Measurements from ENCODE around the gene SMIM3.
A peak's percentile ranks its signal among the peaks of the same experiment; 100 is the strongest.

SMIM3 gene

DNA sequence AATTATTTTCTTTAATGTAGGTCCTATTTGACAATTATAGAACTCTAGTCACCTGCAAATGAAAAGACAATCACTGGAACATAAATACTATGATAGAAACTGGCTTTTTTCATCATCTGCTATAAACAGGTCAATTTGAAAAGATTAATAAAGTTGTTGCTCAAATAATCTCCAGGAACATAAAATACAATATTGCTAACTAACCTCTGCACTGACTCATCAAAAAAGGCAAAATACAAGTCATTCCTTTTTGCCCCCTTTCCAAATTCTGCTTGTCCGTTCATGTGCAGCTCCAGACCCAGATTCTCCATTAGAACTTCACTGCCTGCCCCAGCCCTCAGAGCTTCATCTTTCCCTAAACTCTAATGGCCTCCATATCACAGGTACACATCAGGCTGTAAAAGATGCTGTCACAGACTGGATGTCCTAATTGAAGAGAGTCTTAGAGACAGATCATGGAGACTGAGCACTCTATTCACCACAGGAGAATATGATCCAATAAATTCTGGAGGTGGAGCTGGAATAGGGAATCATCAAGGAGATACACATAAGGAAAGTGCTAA is 21.4 kb upstream of the SMIM3 start:
- peaks cover 4% of the 10 kb centered on the region for H3K4me1 ChIP-seq (ENCODE audit: insufficient read depth, low read length)
- no peaks in the 10 kb centered on the region for H3K9me3 ChIP-seq (ENCODE audit: low read length)
- H3K36me3 ChIP-seq (ENCODE audit: insufficient read depth, low read length): peaks cover 40% of the 10 kb centered on the region
- no peaks in the 10 kb centered on the region for H3K27me3 ChIP-seq (ENCODE audit: insufficient read depth, low read length)
- H2AFZ ChIP-seq (ENCODE audit: low read depth, low read length): no peak overlapping the region
- H3K4me3 ChIP-seq (ENCODE audit: low read length): peak overlapping the region; percentile 93

DNA sequence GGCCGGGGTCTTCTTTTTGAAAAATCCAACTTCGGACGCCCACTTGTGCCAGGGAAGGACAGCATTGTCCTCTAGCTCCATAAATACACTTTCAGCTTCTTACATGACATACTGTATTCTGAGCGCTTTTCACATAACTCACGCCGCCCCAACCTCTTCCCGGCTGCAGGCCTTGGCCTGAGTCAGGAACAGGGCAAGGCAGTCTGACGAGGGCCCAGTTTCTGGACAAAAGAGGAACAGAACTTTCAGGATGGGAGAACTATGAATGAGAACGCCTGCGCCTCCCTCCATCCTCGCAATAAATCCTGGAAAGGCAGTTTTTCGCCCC is 20.4 kb upstream of the SMIM3 start:
- Histone ChIP-seq H3K36me3 (ENCODE audit: insufficient read depth, low read length) (peaks cover 30% of the 10 kb centered on the region), H3K9me3 (ENCODE audit: low read length) (no peaks in the 10 kb centered on the region), H3K4me1 (ENCODE audit: insufficient read depth, low read length) (peaks cover 4% of the 10 kb centered on the region), H3K4me3 (ENCODE audit: low read length) (peak overlapping the region; percentile 93), H2AFZ (ENCODE audit: low read depth, low read length) (peak overlapping the region; percentile 58), H3K27me3 (ENCODE audit: insufficient read depth, low read length) (no peaks in the 10 kb centered on the region)

DNA sequence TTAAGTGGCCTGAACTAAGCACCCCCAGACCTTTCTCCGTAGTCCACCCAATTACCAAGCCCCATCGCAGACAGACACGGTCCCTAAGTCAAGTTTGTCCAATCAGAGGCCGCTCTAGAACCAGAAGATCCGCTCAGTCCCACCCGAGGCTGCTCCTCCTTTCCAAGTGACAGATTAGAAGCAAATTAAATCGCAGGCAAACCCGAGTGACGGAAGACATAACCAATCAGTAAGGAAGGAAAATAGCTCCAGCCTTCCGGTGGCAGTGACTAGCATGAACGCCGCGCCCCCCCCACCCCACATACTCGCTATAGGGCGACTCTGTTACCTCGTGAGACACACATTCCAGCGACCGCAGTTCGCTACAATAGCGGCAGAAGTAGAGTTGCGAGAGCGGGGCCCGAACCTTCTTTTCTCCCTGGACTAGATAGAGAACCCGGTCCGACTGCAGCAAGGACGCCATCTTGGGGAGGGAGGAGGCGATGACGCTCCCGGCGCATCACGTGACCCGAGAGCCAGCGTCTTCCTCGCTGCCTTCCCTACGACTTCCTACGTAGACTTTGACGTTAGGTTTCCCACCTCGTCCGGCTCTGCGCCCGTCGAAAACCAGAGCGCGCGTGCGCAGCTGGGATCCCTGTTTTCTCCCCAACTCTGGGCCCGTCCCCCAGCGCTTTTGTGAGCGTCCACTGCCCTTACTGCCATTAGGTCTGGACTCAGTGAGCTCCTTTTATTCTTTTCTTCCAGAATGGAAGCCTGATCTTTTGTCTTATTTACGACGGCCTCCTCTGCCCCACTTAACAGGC is 19.8 kb upstream of the SMIM3 start, which contains the start of gene DCTN4:
DCTN4 (minus strand) TSS at position 487 of the 803 bp plus-strand sequence; CDS start at position 463, 24 bp downstream.
- Histone ChIP-seq H3K4me3 (ENCODE audit: low read length) (peak within 1 kb of the TSS; percentile 93), H3K9me3 (ENCODE audit: low read length) (no peaks in the 10 kb centered on the region), H3K36me3 (ENCODE audit: insufficient read depth, low read length) (peaks cover 24% of the 10 kb centered on the region), H3K4me1 (ENCODE audit: insufficient read depth, low read length) (peaks cover 4% of the 10 kb centered on the region), H2AFZ (ENCODE audit: low read depth, low read length) (peak within 1 kb of the TSS; percentile 81), H3K27me3 (ENCODE audit: insufficient read depth, low read length) (peaks cover 3% of the 10 kb centered on the region)

DNA sequence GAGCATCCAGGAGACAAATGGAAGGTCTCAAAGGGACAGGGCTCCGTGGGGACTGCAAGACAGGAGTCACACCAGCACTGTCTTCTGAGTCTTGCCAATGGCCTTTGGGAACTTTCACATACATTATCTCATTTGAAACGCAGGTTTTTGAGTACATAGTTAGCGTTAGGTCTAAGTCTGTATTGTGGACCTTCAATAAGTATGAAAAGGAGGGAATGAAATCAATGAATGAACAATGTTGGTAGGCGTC is 19.3 kb upstream of the SMIM3 start:
- H3K4me3 ChIP-seq (ENCODE audit: low read length): peak overlapping the region; percentile 93
- peaks cover 3% of the 10 kb centered on the region for H3K27me3 ChIP-seq (ENCODE audit: insufficient read depth, low read length)
- H2AFZ ChIP-seq (ENCODE audit: low read depth, low read length): peak overlapping the region; percentile 81

DNA sequence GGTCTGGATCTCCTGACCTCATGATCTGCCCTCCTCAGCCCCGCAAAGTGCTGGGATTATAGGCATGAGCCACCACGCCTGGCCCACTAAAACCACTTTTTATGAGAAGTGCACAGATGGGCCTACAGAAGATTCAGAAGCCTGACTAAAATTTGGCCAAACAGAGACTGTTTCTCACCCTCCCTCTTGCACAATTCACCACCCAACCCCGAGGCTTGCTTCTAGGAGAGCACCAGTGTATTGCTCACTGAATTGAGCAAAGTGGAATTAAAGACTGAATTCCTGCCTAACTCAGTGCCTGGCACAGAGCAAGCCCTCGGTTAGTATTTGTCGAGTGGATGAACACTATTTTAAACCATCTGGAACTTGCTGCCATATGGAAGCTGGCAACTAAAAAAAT is 16.3 kb upstream of the SMIM3 start:
- H3K4me1 ChIP-seq (ENCODE audit: insufficient read depth, low read length): peaks cover 3% of the 10 kb centered on the region
- H3K4me3 ChIP-seq (ENCODE audit: low read length): no peak overlapping the region
- H3K27me3 ChIP-seq (ENCODE audit: insufficient read depth, low read length): peaks cover 15% of the 10 kb centered on the region
- no peak overlapping the region for H2AFZ ChIP-seq (ENCODE audit: low read depth, low read length)
- no peaks in the 10 kb centered on the region for H3K36me3 ChIP-seq (ENCODE audit: insufficient read depth, low read length)
- no peaks in the 10 kb centered on the region for H3K9me3 ChIP-seq (ENCODE audit: low read length)

More for the DNA sequence above, 19.3 kb upstream of the SMIM3 start:
- H3K9me3 ChIP-seq (ENCODE audit: low read length): no peaks in the 10 kb centered on the region
- H3K4me1 ChIP-seq (ENCODE audit: insufficient read depth, low read length): peaks cover 4% of the 10 kb centered on the region
- H3K36me3 ChIP-seq (ENCODE audit: insufficient read depth, low read length): peaks cover 19% of the 10 kb centered on the region

DNA sequence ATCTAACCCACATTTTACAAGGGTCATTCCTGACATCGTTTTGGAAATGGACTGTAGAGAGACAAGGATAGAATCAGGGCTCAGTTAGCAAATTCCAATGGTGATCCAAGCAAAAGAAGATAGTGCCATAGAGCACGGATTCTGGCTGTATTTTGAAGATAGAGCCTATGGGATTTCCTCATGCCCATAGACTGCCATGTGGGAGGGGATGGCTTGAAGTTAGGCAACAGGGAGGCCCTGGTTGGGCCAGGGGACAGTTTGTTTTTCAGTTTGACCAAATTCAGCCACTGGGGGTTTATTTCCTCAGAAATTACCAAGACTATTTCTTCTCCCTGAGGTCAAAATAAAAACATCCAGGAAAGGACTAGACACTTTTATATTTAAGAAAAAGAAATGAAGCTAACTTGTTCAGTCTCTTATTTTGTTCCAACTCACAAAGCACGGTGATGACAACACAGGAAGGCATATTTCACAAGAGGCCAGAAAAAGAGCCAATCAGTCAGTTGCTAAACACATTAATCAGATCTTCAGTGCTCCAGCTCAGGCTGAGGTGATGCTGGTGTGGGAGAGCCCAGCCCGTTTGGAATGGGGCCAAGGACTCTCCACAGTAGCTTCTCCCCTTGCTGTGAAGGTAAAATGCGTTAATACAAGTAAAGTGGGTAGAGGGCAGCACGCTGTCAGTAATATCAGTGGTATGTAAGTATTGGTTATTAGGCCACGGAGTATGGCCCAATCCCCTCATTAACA is 15.4 kb upstream of the SMIM3 start:
- no peaks in the 10 kb centered on the region for H3K36me3 ChIP-seq (ENCODE audit: insufficient read depth, low read length)
- H3K4me3 ChIP-seq (ENCODE audit: low read length): no peak overlapping the region
- H3K27me3 ChIP-seq (ENCODE audit: insufficient read depth, low read length): peaks cover 15% of the 10 kb centered on the region
- no peaks in the 10 kb centered on the region for H3K4me1 ChIP-seq (ENCODE audit: insufficient read depth, low read length)
- no peak overlapping the region for H2AFZ ChIP-seq (ENCODE audit: low read depth, low read length)
- H3K9me3 ChIP-seq (ENCODE audit: low read length): no peaks in the 10 kb centered on the region

DNA sequence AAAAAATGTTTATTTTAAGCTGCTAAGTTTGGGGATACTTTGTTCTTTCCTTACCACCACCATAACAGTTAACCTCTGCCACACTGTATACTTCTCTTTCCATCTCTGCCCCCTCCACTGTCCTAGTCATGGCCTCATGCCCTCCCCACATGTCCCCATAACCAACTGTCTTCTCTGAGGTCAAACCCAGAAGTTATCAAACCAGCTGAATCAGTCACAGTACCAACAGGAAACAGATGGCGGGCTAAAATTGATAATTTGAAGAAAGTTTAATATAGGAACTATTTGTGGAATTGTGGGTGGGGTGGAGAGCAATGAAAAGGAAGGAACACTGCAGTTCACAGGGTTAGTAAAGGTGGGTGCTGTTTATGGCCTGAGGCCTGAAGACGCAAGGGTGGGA is 14.0 kb upstream of the SMIM3 start:
- no peak overlapping the region for H2AFZ ChIP-seq (ENCODE audit: low read depth, low read length)
- peaks cover 19% of the 10 kb centered on the region for H3K27me3 ChIP-seq (ENCODE audit: insufficient read depth, low read length)

DNA sequence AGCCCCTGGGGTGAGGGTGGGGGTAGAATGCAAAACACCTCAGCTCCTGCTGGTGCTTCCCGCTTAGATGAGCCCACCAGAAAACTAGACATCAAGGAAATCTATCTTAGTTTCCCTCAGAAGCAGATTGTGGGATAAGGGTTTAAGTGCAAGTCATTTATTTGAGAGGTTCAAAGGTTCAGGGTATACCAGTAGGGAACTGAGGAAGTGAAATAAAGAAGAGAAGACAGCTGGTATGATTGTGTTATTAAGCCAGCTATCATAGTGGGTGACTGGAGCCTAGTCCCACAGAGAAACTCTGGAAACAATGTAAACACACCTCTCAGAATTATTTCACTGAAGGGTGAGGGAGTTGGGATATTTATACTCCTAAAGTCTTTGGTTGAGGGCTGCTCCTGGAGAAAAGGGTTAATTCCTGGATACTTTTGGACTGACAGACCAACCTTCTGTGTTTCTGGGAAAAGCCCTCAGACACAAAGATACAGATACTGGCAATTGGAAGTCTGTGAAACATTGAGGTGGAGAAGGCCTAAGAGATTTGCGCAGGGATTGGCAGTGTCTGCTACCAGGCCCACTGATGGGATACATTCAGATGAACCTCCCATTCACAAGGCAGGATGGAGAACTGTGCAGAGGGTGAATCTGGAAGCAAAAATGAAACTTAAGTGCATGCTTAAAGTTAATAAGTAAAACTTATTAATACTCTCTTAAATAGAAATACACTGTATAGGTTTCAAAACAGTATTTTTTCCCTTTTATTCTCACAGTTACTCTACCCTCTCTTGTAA is 13.4 kb upstream of the SMIM3 start:
- Histone ChIP-seq H3K27me3 (ENCODE audit: insufficient read depth, low read length) (peaks cover 19% of the 10 kb centered on the region), H3K4me1 (ENCODE audit: insufficient read depth, low read length) (no peaks in the 10 kb centered on the region), H3K4me3 (ENCODE audit: low read length) (no peak overlapping the region), H3K36me3 (ENCODE audit: insufficient read depth, low read length) (no peaks in the 10 kb centered on the region), H2AFZ (ENCODE audit: low read depth, low read length) (no peak overlapping the region), H3K9me3 (ENCODE audit: low read length) (no peaks in the 10 kb centered on the region)

More for the DNA sequence above, 14.0 kb upstream of the SMIM3 start:
- Histone ChIP-seq H3K36me3 (ENCODE audit: insufficient read depth, low read length) (no peaks in the 10 kb centered on the region), H3K4me3 (ENCODE audit: low read length) (no peak overlapping the region), H3K9me3 (ENCODE audit: low read length) (no peaks in the 10 kb centered on the region), H3K4me1 (ENCODE audit: insufficient read depth, low read length) (no peaks in the 10 kb centered on the region)

DNA sequence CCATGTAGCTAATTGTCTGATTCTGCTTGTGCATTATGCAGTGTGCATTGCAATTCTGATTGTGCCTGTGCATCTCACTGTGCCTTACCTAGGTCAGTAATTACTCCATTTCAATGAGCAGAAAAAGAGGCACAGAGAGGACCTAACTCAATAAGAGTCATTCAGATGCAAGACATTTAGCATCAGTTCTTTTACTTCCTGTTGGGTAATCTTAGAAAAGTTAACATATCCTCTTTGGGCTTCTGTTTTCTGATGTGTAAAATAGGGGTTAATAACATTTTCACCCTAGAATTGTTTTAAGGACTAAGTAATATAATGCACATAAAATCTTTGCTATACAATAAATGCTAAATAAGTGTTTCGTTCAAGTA is 12.8 kb upstream of the SMIM3 start:
- H3K9me3 ChIP-seq (ENCODE audit: low read length): no peaks in the 10 kb centered on the region
- H2AFZ ChIP-seq (ENCODE audit: low read depth, low read length): no peak overlapping the region
- no peaks in the 10 kb centered on the region for H3K4me1 ChIP-seq (ENCODE audit: insufficient read depth, low read length)
- no peaks in the 10 kb centered on the region for H3K36me3 ChIP-seq (ENCODE audit: insufficient read depth, low read length)
- no peak overlapping the region for H3K4me3 ChIP-seq (ENCODE audit: low read length)
- H3K27me3 ChIP-seq (ENCODE audit: insufficient read depth, low read length): peaks cover 19% of the 10 kb centered on the region

DNA sequence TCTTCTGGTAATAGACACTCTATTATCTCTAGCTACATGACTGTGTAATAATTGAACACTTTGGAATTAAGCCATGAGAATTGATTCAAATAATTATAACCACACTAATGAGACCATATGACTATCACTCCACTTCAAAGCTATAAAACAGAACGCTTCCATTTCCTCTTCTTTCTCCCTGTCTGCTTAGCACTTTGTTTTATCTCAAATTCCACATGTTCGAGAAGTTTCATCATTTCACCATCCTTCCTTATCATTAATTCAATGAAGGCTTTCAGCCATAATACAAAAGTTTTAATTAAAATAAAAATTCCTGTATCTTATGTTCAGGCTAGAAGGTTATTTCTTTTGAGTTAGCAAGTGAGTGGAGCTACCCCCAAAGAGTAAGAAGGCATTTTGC is 12.3 kb upstream of the SMIM3 start:
- Histone ChIP-seq H2AFZ (ENCODE audit: low read depth, low read length) (no peak overlapping the region), H3K4me3 (ENCODE audit: low read length) (no peak overlapping the region), H3K27me3 (ENCODE audit: insufficient read depth, low read length) (peaks cover 19% of the 10 kb centered on the region), H3K4me1 (ENCODE audit: insufficient read depth, low read length) (no peaks in the 10 kb centered on the region), H3K9me3 (ENCODE audit: low read length) (no peaks in the 10 kb centered on the region), H3K36me3 (ENCODE audit: insufficient read depth, low read length) (no peaks in the 10 kb centered on the region)

DNA sequence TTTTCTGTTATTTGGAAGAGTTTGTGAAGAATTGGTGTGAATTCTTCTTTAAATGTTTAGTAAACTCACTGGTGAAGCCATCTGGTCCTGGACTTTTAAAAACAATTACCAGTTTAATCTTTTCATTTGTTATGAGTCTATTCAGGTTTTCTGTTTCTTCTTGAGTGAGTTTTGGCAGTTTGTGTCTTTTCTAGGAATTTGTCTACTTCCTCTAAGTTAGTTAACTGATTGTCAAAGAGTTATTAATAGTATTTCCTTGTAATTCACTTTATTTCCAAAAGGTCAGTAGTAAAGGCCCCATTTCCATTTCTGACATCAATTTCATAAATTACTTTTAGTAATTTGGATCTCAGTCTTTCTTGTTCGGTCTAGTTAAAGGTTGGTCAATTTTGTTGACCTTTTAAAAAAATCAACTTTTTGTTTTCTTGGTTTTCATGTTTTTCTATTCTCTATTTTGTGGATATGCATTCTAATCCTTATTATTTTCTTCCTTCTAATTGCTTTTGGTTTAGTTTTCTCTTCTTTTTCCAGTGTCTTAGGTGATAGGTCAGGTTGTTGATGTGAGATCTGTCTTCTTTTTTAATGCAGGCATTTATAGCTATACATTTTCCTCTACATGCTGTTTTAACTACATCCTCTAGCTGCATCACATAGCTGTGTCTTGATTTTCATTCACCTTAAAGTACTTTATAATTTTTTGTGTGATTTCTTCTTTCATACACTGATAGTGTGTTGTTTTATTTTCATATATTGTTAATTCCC is 7.3 kb upstream of the SMIM3 start:
- H3K4me3 ChIP-seq (ENCODE audit: low read length): no peak overlapping the region
- H3K9me3 ChIP-seq (ENCODE audit: low read length): no peaks in the 10 kb centered on the region
- no peaks in the 10 kb centered on the region for H3K4me1 ChIP-seq (ENCODE audit: insufficient read depth, low read length)

DNA sequence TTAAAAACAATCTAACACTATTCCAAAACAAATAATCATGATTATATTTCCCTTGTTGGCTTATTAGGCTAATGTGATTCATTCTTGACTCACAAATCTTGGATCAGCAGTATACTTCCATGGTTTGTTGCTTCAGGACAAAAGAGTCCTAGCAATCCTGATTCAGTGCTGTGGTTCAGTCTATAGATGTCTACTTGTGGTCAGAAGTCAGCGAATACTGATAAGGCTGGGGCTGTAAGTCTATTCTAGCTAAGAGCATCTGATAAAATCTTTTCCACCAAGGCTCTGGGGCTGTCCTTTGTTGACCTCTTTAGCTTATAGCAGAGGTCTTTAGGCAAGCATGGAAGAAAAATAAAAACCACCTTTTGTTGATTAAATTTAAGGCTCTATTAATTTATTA is 4.4 kb upstream of the SMIM3 start:
- Histone ChIP-seq H3K36me3 (ENCODE audit: insufficient read depth, low read length) (no peaks in the 10 kb centered on the region), H2AFZ (ENCODE audit: low read depth, low read length) (no peak overlapping the region), H3K9me3 (ENCODE audit: low read length) (no peaks in the 10 kb centered on the region), H3K4me1 (ENCODE audit: insufficient read depth, low read length) (peaks cover 10% of the 10 kb centered on the region), H3K4me3 (ENCODE audit: low read length) (no peak overlapping the region), H3K27me3 (ENCODE audit: insufficient read depth, low read length) (no peaks in the 10 kb centered on the region)

More for the DNA sequence above, 7.3 kb upstream of the SMIM3 start:
- Histone ChIP-seq H2AFZ (ENCODE audit: low read depth, low read length) (no peak overlapping the region), H3K36me3 (ENCODE audit: insufficient read depth, low read length) (no peaks in the 10 kb centered on the region), H3K27me3 (ENCODE audit: insufficient read depth, low read length) (peaks cover 12% of the 10 kb centered on the region)

Measured in neuron (in vitro differentiated cells).